HK-2 (cell line): ENCODE data around the gene RAC2.
A peak's percentile ranks its signal among the peaks of the same experiment; 100 is the strongest.

Experiments
- DNase-seq: peaks from one replicate; pipeline ENCODE4 v3.0.0-alpha.2; 2018; ENCODE audit not compliant: unreplicated experiment

RAC2 gene

DNA sequence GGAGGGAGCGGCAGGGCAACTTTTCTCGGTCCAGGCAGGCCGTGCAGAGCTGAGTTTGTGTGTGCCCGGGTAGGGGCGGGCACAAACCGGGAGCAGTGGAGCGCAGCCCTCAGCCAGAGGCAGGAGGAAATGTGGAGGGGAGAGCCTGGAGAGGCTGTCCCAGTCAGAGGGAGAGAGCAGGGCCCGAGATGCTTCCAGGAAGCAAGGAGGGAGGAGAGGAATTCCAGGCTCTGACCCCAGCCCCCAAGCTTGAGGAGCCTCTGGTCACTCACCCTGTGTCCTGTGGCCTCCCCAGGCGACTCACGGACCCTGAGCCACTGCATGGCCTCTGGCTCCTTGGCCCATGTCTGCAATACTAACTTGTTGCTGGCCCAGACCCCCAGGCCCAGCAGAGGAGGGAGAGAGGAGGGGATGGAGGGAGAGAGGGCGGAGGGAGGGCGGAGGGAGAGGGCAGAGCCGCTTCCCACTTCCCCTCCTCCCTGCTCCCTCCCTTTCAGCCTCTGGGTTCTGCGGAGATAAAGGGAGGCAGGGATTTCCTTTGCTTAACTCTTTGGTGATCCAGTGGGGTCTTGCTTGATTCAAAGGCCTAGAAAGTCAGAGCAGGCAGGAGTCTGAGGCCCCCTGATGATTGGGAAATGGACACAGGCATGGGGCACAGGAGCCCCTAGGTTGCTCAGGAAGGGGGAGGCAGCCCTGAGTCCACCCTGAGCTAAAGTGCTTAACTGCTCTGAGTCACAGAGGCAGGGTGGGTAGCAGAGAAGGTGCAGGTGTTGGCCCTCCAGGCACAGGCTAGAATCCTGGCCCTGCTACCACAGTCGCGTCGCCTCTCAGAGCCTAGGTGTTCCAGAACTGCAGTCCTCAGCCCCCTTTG is 55.9 kb downstream of the RAC2 start, which contains the start of gene C1QTNF6:
TSS of gene C1QTNF6 (minus strand) at position 357 of the 871 bp plus-strand sequence. CDS start at position 323, 34 bp downstream.
- peak; percentile 72 for DNase-seq

- DNase-seq = no peak
Measured at GRCh38 chr22:37187552-37187890, 56.5 kb downstream of the RAC2 start.

- peak; percentile 28 for DNase-seq
Measured at GRCh38 chr22:37186997-37187522, 57.0 kb downstream of the RAC2 start.

- peak; percentile 16 for DNase-seq
Measured at GRCh38 chr22:37186228-37186996, 57.7 kb downstream of the RAC2 start.

GRCh38 chr22:37185646-37186227 is 58.3 kb downstream of the RAC2 start:
- DNase-seq = no peak

DNA sequence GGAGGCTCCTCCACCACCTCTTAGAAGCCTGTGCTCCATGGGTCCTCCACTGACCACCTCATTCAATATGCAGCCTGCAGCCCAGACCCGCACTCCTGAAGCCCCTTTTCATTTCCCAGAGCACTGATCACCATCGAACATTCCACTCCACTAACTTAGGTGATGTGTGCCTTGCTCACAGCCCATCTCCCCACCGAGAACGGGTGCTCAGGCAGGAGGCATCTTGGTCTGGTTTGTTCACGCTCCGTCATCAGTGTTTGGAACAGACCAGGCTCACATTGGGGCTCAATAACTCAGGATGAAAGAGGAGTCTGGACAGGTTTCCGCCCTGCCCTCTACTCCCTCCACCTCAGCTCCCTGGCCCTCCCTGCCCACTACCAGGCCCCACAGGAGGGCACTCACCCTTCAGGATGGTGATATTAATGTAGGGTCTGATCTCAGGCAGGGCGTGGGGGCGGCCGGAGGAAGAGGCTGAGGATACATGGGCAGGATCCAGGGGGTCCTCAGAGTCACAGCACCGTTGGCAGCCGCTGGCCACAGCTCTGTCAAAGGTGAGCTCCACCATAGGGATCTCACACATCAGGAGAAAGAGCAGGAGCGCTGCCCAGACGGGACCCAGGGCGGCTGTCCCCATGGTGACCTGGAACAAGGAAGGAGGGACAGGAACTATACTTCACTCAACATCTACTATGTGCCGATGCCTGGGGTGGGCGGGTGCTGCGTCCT is 59.1 kb downstream of the RAC2 start:
- no peak for DNase-seq

GRCh38 chr22:37184380-37184755 is 59.7 kb downstream of the RAC2 start:
- DNase-seq = no peak

DNA sequence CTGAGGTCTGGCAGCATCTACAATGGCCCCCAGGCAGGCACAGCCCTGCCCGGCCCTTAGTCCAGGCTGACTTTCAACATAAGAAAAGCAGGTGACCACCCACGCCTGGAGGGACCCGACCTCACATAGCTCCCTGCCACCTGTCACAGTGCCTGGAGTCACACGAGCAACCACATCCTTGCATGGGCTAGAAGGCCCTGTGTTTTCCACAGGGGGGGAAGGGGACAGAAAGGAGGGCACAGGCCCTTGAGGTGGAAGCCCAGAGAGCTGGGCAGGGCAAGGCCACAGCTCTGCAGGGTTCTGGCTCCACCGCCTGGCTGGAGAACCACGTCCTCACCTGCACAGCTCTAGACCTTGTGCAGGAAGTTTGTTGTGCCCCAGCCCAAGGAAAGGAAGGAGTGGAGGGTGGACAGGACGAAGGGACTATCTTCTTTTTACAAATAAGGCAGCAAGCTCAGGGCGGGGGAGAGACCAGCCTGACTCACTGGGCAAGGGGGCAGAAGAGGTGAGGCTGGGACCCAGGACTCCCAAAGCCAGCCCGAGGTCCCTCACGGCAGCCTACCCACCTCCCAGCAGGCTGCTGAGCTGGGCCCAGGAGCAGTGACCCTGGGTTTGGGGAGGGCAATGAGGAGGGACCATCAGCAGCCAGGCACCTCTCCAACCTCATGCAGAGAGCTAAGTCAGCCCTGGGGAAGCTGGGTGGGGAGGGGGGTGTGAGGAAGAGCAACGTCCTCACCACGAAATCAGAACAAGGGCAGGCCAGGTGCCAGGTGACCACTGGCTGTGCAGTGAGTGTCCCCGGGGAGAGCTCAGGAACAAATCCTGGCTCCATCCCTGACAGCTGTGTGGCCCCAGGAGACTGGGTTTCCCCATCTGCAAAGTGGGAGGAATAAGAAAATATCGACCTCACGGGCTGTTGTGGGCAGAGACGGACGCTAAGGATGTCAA is 60.4 kb downstream of the RAC2 start:
- no peak for DNase-seq

DNA sequence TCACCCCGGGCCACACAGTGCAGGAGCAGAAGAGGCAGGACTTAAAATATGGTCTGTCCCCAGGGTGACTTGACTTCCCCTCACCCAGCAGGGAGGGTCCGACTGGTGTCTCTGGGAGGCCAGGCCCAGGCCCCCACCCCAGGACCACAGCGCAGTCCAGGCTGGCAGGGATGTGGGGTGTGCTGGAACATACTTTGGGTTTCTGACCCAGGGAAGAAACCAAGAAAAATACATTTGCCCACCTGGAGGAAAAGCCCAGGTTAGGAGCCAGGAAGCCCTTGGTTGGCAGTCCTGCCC is 61.2 kb downstream of the RAC2 start:
- DNase-seq = no peak

DNA sequence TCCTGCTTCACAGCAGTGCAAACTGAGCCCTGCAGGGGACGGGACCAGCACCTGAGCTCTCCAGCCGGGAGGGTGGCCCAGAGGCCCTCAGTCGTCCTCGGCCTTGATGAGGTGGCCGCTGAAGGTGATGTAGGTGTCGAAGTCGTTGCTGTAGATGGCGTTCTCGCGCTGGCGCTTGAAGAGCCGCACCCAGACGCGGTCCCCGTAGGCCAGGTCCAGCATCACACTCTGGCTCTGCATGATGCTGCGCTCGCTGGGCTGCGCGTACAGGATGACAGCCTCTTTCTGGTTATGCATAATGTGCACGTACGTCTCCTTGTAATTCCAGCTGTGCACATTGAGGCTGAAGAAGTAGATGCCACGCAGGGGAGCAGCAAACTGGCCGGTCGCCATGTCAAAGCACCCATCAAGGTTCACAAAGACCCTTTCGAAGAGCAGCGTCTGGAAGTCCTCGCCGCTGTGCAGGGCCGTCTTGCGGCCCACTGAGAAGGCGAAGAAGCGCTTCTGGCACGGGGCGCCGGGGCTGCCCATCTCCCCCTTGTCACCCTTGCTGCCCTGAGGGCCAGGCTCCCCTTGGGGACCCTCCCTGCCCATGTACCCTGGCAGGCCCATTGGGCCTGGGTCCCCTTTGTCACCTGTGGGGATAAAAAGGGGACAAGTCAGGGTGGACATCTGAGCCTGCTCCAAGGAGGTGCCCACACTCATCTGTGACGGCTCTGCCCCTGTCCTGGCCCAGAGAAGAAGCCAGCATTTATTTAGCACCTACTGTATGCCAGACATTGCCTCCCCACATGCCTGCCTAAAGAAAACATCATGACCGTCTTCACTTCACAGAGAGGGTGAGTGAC is 61.7 kb downstream of the RAC2 start:
- DNase-seq = no peak

- no peak for DNase-seq
Measured at GRCh38 chr22:37181681-37182080, 62.4 kb downstream of the RAC2 start.

- no peak for DNase-seq
Measured at GRCh38 chr22:37180531-37181231, 63.4 kb downstream of the RAC2 start.

DNA sequence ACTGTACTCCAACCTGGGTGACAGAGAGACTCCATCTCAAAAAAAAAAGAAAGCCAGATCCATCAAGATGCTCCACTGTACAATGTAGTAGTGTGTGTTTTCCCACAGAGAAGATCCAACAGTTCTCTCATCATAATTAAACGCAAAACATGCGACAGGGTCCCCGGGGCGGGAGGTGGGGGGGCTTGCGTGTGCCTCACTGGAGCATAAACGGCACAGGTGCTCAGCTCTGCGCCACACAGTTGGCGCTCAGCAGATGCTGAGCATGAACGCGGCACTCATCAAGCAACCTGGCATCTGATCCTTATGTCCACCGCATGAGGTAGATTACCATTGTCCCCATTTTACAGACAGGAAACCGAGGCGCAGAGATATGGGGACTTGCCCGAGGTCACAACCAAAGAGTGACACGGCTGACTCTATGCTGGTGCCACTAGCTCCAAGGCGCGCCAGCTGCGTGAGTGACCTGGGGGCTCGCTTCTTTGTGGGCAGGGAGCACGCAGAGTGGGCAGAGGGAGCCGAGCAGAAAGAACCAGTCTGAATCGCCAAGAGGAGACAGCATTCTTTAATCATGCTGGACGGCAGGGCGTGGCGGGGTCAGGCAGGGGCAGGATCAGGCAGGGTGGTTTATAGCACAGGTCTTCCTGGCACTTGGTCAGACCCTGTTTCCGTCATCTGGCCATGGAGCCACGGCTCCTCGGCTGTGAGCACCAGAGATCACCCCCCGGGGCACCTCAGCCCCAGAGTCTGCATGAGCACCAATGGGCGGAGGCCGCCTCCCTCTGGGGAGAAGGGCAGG is 64.2 kb downstream of the RAC2 start:
- no peak for DNase-seq

GRCh38 chr22:37179126-37179470 is 65.0 kb downstream of the RAC2 start:
- DNase-seq = no peak

DNA sequence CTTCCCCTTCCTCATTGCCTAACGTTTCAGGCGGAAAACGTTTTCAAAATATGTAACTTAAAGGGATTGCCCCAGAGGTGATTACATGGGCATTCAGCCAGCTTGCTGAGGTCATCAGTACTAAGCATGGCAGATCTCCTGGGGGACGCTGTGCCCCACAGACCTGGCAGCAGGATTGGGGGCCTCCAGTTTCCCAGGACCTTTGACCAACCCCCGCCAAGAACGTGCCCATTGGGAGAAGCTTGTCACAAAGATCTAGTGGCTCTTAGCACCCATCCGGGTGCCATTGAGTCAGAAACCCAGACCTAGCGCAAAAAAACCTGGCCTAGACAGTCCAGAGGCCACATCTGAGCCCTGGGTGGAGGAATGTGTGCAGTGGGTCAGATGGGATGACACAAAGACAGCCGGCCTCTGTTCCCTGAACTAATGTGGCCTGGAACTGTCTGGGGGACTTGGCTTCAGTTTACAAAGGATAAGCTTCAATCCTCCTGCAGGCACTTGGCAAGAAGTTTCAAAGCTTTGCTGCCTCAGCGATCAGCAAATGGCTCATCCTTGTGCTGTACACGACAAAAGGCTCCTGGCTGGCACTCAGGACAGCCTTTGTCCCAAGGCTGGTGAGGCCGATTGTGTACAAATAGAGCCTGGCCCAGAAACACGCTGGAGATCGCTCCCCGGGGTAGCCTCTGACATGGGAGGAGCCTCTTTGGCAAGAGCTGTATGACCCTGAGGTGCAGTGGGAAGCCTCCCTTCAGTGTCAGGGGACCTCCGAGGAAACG is 65.5 kb downstream of the RAC2 start:
- DNase-seq = no peak

- DNase-seq = no peak
Measured at GRCh38 chr22:37177755-37178154, 66.3 kb downstream of the RAC2 start.

DNA sequence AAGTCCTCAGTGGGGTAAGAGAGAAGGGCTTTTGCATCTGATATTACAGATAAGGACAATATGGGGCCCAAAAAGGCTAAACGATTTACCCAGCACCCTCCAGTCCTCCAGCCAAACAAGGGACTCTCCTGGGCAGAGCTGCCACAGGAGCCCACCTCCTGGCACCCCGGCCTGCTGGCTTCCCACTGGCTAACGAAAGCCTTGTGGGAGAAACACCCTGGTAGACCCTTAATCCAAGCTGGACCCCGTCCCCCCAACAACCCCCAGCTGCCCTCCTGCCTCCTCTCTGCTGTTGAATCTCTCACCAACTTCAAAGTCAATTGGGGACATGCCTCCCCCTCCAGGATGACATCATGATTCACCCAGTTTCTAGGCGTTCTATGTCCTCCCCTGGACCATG is 66.8 kb downstream of the RAC2 start:
- no peak for DNase-seq
